Upper lobe of right lung (tissue), 1 donor: ENCODE results near the gene EIF3J. TPM values are rescaled to one million over a fixed set of nuclear protein-coding genes. Genes with fewer than 3 reads are reported as not detected.
"Not testable (repeated sequence)": the region's sequence is repeated elsewhere in the genome, so short reads cannot be mapped to it uniquely, and the experiment has no call there.

Experiments used
- ATAC-seq: fragments of 200-7000 bp; cut with Tn5 transposase; one replicate; pipeline ENCODE4 v1.9.1; 2020; ENCODE audit warnings: mild to moderate bottlenecking, moderate library complexity
- DNase-seq: peaks from one replicate; pipeline ENCODE4 v3.0.0-alpha.2; 2020
- H3K27ac ChIP-seq: fragments of 200-600 bp; one replicate; pipeline ENCODE4 v1.8.0; 2022
- H3K27me3 ChIP-seq: fragments of 200-600 bp; one replicate; pipeline ENCODE4 v1.8.0; 2022; ENCODE audit warnings: mild to moderate bottlenecking
- H3K36me3 ChIP-seq: fragments of 200-600 bp; one replicate; pipeline ENCODE4 v1.8.0; 2022
- H3K4me1 ChIP-seq: fragments of 200-600 bp; one replicate; pipeline ENCODE4 v1.8.0; 2022
- H3K4me3 ChIP-seq: fragments of 200-600 bp; one replicate; pipeline ENCODE4 v1.8.0; 2022; ENCODE audit warnings: mild to moderate bottlenecking
- H3K9me3 ChIP-seq: fragments of 200-600 bp; one replicate; pipeline ENCODE4 v1.8.0; 2022
- CTCF ChIP-seq: fragments of 200-600 bp; IDR thresholded peaks from one replicate; pipeline ENCODE4 v1.8.0; 2022; ENCODE audit warnings: antibody characterized with exemption
- intact Hi-C: fragments of 100-400 bp; cut with DNase I; formaldehyde crosslinking; loops from one replicate; pipeline ENCODE4 v1.11.0; 2022
- total RNA-seq: library from RNA; stranded (reverse); fragmentation: NEBNext Ultra II Directional; extraction: Animal tissue kit (Norgen Biotek cat#: 25700); gene quantifications from one replicate; pipeline ENCODE4 v1.2.1, GENCODE V29; 2021
- donor health status: DM: no; HTN: yes; CAD: no; lungs with severe emphysema.

Gene EIF3J
- total RNA-seq, 1 donor from 2014 or later, result 52.9 TPM

- Histone ChIP-seq H3K27ac (peak overlapping the region; percentile 97), H3K4me3 (peak overlapping the region; percentile 96), H3K36me3 (peaks cover 13% of the 10 kb centered on the region), H3K9me3 (no peaks in the 10 kb centered on the region), H3K4me1 (peaks cover 20% of the 10 kb centered on the region), H3K27me3 (no peaks in the 10 kb centered on the region)
- ATAC-seq (no peak), DNase-seq (no peak)
- intact Hi-C loops, result no loop called here
- TF ChIP-seq CTCF, result no peak
Observed at GRCh38 chr15:44535523-44536301, 1.2 kb upstream of the EIF3J start.

- DNase-seq (peak; percentile 94), ATAC-seq (peak; percentile 89)
- intact Hi-C loops, result no loop called here
- Histone ChIP-seq H3K4me1 (peaks cover 25% of the 10 kb centered on the region), H3K9me3 (no peaks in the 10 kb centered on the region), H3K27ac (peak overlapping the region; percentile 97), H3K27me3 (no peaks in the 10 kb centered on the region), H3K4me3 (peak overlapping the region; percentile 96), H3K36me3 (peaks cover 13% of the 10 kb centered on the region)
- TF ChIP-seq CTCF, result peak; percentile 58
Observed at GRCh38 chr15:44536302-44536961, 515 bp upstream of the EIF3J start.

- H3K27me3 ChIP-seq, result no peaks in the 10 kb centered on the region
- peaks cover 39% of the 10 kb centered on the region for H3K4me1 ChIP-seq
- H3K27ac ChIP-seq, result peak overlapping the region; percentile 97
- no peak for DNase-seq
- peaks cover 13% of the 10 kb centered on the region for H3K36me3 ChIP-seq
- ATAC-seq, result no peak
- TF ChIP-seq CTCF, result peak; percentile 12
- H3K9me3 ChIP-seq, result no peaks in the 10 kb centered on the region
- intact Hi-C loops, result no loop called here
- H3K4me3 ChIP-seq, result peak overlapping the region; percentile 96
Observed at GRCh38 chr15:44537735-44538240, 841 bp downstream of the EIF3J start.

GRCh38 chr15:44541282-44541958 lies 4.5 kb downstream of the EIF3J start:
- peaks cover 48% of the 10 kb centered on the region for H3K4me1 ChIP-seq
- intact Hi-C loops, result no loop called here
- TF ChIP-seq CTCF, result no peak
- no peaks in the 10 kb centered on the region for H3K27me3 ChIP-seq
- DNase-seq, result no peak
- H3K36me3 ChIP-seq, result peaks cover 9% of the 10 kb centered on the region
- H3K4me3 ChIP-seq, result no peak overlapping the region
- no peak overlapping the region for H3K27ac ChIP-seq
- no peaks in the 10 kb centered on the region for H3K9me3 ChIP-seq
- ATAC-seq, result no peak

GRCh38 chr15:44542596-44542995 lies 5.6 kb downstream of the EIF3J start:
- Histone ChIP-seq H3K4me3 (no peak overlapping the region), H3K9me3 (no peaks in the 10 kb centered on the region), H3K4me1 (peaks cover 49% of the 10 kb centered on the region), H3K27me3 (no peaks in the 10 kb centered on the region), H3K36me3 (peaks cover 9% of the 10 kb centered on the region), H3K27ac (peak overlapping the region; percentile 11)
- DNase-seq (no peak), ATAC-seq (no peak)
- intact Hi-C loops, result no loop called here
- no peak for TF ChIP-seq CTCF

GRCh38 chr15:44544745-44545144 lies 7.8 kb downstream of the EIF3J start:
- H3K36me3 ChIP-seq, intact Hi-C loops, H3K27me3 ChIP-seq, H3K27ac ChIP-seq, H3K4me3 ChIP-seq, ATAC-seq, DNase-seq, H3K9me3 ChIP-seq: not testable (repeated sequence)
- H3K4me1 ChIP-seq, result peaks cover 37% of the 10 kb centered on the region
